GM21737 (cell line): ENCODE measurements around the gene FBN2.
A peak's percentile ranks its signal among the peaks of the same experiment; 100 is the strongest.
"Not testable (repeated sequence)": the region's sequence is repeated elsewhere in the genome, so short reads cannot be mapped to it uniquely, and the experiment has no call there.

ENCODE experiments used
- ATAC-seq: cut with Tn5 transposase; IDR thresholded peaks from one replicate; pipeline ENCODE4 v1.9.1; 2021; ENCODE audit warnings: mild to moderate bottlenecking, moderate library complexity; ENCODE audit not compliant: unreplicated experiment

The FBN2 gene

GRCh38 chr5:128432913-128433440, 105.1 kb downstream of the FBN2 start:
- ATAC-seq, result no peak

DNA sequence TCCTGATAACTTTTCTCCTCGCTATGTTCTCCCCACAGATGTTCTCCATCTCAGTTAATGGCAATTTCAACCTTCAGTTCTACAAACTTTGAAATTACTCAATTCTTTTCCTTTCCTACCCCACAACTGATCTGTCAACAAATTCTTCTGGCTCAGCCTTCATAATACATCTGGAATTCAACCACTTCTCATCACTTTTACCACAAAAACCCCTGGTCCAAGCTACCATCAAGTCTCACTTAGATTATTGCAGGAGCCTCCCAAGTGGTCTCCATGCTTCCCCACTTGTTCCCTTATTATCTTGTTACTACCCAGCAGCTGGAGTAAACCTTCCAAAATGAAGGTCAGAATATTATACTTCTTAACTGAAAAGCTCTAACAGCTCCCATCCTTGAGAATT, 110.1 kb downstream of the FBN2 start:
- ATAC-seq, result no peak

DNA sequence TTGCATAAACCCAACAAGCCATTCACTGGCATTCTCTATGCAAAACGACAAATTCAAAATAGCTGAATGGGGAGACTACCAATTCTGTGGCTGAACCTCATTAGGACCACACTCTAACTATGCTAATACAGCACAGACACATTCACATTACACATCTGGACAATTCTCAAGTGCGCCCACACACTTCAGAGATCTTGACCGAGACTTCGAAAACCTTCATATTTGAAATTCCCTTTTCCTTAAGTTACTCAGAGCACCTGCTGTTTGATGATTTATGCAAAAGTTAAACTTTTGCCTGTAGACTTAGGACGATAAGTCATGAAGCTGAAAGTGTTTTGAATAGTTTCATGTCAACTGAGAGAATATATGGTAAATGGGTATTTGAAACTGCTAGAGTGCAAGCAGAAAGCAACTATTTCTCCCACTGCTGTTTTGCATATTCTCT, 111.9 kb downstream of the FBN2 start:
- ATAC-seq, result peak; percentile 76

DNA sequence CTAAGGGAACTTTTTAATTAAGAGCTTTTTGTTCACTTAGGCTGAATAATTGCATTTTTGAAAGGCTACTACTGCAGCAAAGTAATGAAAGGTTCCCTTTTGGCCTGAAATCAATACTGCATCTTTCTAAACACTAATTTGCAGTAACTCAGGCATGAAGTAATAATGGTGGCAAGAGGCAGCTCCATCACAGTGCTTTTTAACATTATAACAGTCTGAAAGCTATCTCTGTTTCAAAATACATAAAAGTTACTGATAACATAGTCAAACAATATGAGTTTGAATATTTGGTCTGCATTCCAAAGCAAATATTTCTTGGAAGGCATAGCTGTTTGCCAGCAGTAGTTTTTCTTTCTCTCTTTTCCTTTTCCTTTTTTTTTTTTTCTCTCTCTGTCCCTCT, 113.4 kb downstream of the FBN2 start:
- no peak for ATAC-seq

DNA sequence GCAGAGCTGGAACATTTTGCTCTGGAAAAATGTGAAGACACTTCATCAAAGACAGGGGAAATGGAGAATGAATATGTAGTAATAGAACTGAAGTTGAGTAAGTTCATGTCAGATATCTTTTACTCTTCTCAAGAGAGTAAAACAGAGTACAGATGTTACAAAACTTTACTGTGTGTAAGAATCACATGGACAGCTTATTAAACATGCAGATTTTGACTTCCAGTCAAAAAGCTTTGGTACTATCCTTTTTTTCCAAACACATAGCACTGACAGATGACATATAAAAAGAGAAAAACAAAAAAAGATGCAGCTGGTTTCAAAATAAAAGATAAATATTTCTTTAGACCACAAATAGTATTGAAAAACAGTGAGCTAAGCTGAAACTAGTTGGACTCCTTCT, 115.4 kb downstream of the FBN2 start:
- no peak for ATAC-seq

- ATAC-seq, result no peak
Observed at GRCh38 chr5:128414469-128414868, 123.6 kb downstream of the FBN2 start.

GRCh38 chr5:128413356-128413755, 124.7 kb downstream of the FBN2 start:
- ATAC-seq, result no peak

GRCh38 chr5:128412145-128412930, 125.7 kb downstream of the FBN2 start:
- ATAC-seq, result no peak

- ATAC-seq, result no peak
Observed at GRCh38 chr5:128409166-128409800, 128.8 kb downstream of the FBN2 start.

GRCh38 chr5:128408622-128409021, 129.4 kb downstream of the FBN2 start:
- ATAC-seq, result no peak

GRCh38 chr5:128407944-128408343, 130.1 kb downstream of the FBN2 start:
- ATAC-seq, result no peak

DNA sequence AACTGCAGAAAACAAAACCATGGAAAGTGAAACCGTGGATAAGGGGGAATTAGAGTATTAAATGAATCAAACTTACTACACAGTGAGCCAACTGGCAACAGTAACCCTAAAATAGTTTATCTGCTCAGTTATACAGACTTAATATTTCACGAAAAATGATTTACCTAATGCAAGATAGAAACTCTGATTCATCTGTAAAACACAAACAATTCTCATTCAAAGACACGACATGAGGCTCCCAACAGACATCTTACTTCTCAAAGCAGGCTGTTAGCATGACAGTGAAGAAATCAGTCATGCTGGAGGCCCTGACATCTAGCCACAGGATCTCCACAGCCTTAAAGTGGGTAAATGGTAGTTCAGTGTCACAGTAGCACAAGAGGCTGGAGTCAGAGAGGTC, 131.2 kb downstream of the FBN2 start:
- no peak for ATAC-seq

DNA sequence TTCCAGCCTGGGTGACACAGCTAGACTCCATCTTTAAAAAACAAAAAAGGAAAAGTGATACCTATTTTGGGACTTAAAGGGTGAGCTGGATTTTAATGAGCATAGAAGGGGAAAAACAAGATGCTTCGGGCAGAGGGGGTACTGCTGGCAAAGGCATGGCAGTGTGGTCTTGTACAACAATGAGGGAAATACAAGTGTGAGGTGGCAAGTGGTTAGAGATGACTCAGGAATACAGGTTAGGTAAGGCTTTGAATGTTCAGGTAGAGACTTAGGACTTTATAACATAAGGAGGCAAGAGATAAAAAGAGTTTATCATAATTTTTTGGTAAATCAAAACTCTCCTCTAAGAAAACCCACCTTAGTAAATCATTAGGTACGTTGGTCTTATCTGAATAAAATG, 132.9 kb downstream of the FBN2 start:
- no peak for ATAC-seq

DNA sequence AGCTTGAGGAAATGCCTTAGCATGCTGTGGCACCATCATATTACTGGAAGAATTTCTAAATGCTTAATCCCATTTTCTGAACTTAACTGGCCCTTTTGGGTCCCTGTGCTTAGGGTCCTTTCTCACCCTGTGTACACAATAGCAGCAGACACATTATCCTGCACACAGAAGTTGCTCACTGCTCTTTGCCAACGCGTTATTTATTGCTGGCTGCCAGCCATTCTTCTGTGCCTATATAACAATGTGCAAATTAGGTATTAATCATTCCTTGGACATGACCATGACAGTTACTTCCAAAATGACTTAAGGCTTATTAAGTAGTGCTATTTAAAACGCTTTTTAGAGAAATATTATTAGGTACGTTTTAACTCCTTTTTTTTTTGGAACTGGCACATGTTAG, 134.7 kb downstream of the FBN2 start:
- no peak for ATAC-seq

GRCh38 chr5:128402506-128402905, 135.5 kb downstream of the FBN2 start:
- ATAC-seq, result no peak

DNA sequence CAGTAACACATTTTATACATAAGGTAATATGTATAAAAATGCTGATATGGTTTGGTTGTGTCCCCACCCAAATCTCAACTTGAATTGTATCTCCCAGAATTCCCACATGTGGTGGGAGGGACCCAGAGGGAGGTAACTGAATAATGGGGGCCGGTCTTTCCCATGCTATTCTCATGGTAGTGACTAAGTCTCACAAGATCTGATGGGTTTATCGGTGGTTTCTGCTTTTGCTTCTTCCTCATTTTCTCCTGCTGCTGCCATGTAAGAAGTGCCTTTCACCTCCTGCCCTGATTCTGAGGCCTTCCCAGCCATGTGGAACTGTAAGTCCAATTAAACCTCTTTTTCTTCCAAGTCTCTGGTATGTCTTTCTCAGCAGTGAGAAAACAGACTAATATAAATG, 137.3 kb downstream of the FBN2 start:
- not testable (repeated sequence) for ATAC-seq

GRCh38 chr5:128399111-128399510, 138.9 kb downstream of the FBN2 start:
- no peak for ATAC-seq

GRCh38 chr5:128397876-128398275, 140.2 kb downstream of the FBN2 start:
- no peak for ATAC-seq

DNA sequence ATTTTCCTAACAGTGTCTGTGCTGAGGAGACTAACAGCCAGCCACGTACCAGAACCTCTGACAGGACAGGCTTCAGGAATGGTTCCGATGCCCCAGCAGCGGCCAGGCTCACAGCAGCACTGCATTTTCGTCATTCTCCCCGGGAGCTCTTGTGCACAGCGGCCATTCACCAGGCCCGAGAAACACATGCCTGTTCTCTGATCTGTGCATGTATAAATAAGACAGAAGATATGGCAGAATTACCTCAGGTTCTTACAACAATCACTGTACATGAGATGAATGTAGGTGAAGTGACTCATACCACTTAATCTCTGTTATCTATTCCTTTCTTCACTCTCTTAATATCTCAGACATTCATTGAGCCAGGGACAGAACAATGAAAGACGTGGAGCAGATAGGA, 143.0 kb downstream of the FBN2 start:
- ATAC-seq, result no peak

DNA sequence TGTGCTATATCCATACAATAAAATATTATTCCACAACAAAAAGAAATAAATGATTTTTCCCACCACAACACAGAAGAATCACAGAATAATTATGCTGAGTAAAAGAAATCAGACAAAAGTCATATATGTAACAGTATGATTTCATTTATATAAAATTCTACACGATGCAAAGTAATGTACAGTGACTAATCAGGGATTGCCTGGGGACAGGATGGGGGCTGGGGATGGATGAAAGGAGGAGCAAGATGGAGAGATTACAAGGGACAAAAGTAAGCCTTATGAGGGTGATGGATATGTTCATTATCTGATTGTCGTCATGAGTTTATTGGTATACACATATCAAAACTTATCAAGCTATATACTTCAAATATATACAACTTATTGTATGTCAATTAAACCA, 154.0 kb downstream of the FBN2 start:
- ATAC-seq, result no peak

GRCh38 chr5:128380337-128380736, 157.7 kb downstream of the FBN2 start:
- no peak for ATAC-seq

DNA sequence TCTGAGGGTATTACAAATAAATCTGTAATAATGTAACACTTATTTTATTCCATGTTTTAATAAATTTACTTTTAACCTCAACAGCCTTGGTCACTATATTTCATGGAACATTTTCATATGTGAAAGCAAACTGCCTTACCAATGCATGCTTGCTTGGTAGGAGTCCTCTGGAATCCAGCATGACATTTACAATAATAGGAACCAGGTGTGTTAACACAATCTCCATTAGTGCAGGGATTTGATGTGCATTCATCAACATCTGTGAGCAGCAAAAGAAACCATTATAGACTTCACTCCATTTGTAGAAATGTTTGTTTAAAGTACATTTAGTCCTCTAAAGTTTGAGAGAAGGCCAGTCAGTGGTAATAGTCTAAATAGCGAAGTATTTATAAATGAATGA, 159.4 kb downstream of the FBN2 start:
- no peak for ATAC-seq
